ENCODE data around the gene KIF16B.

Gene KIF16B

GRCh38 chr20:16293590-16293989 is 279.7 kb downstream of the KIF16B start:
- DNase-seq = no peak

- DNase-seq = no peak
Observed at GRCh38 chr20:16292226-16292880, 280.9 kb downstream of the KIF16B start.

GRCh38 chr20:16290358-16290757 is 282.9 kb downstream of the KIF16B start:
- no peak for DNase-seq

GRCh38 chr20:16287776-16288175 is 285.5 kb downstream of the KIF16B start:
- no peak for DNase-seq

GRCh38 chr20:16286601-16287000 is 286.6 kb downstream of the KIF16B start:
- DNase-seq = no peak

GRCh38 chr20:16284385-16285100 is 288.7 kb downstream of the KIF16B start:
- DNase-seq = no peak

- no peak for DNase-seq
Observed at GRCh38 chr20:16283978-16284377, 289.3 kb downstream of the KIF16B start.

- DNase-seq = no peak
Observed at GRCh38 chr20:16283307-16283706, 289.9 kb downstream of the KIF16B start.

- no peak for DNase-seq
Observed at GRCh38 chr20:16280219-16280618, 293.0 kb downstream of the KIF16B start.

- no peak for DNase-seq
Observed at GRCh38 chr20:16279320-16279719, 293.9 kb downstream of the KIF16B start.

GRCh38 chr20:16273812-16274555 is 299.3 kb downstream of the KIF16B start:
- no peak for DNase-seq

GRCh38 chr20:16272780-16273360 is 300.4 kb downstream of the KIF16B start:
- DNase-seq = no peak

- no peak for DNase-seq
Observed at GRCh38 chr20:16271450-16271849, 301.8 kb downstream of the KIF16B start.

- DNase-seq = no peak
Observed at GRCh38 chr20:16270989-16271388, 302.3 kb downstream of the KIF16B start.

GRCh38 chr20:16270314-16270931 is 302.8 kb downstream of the KIF16B start:
- DNase-seq = no peak

GRCh38 chr20:16267526-16267925 is 305.7 kb downstream of the KIF16B start:
- DNase-seq = no peak

- DNase-seq = no peak
Observed at GRCh38 chr20:16265334-16265733, 307.9 kb downstream of the KIF16B start.

GRCh38 chr20:16263582-16263981 is 309.7 kb downstream of the KIF16B start:
- DNase-seq = no peak

GRCh38 chr20:16262594-16262993 is 310.7 kb downstream of the KIF16B start:
- no peak for DNase-seq

- DNase-seq = no peak
Observed at GRCh38 chr20:16261733-16262273, 311.4 kb downstream of the KIF16B start.

GRCh38 chr20:16260911-16261310 is 312.3 kb downstream of the KIF16B start:
- no peak for DNase-seq
